ENCODE measurements around the gene TMEM255A. TPM values are rescaled to one million over a fixed set of nuclear protein-coding genes. Genes with fewer than 3 reads are reported as not detected.

The TMEM255A gene
- total and polyA plus RNA-seq, 2 donors (not counting 1 experiment from before 2014, with no cell fraction given), result under 0.01 to 0.93 TPM

DNA sequence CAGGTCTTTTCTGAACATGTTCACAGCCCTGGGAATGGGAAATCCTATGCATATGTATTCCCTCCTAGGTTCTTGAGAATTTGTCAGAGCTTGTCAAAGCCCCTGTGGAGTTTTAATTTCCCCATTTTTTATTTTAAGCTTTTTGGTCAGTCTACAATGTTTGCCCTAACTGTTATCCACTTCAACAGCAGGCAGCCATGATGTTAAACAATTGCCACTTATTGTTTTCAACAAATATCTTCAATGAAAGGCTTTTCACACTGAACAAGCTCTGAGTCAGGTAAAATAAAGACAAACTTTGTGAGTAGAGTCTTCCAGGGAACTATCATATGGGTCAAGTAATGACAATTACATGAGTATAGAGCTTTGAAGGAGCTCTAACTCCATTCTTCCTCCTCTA lies 25.6 kb upstream of the TMEM255A start:
- Histone ChIP-seq H3K4me2 (ENCODE audit: extremely low read depth, insufficient read depth, low read length) (no peak overlapping the region), H3K79me2 (ENCODE audit: control insufficient read depth, insufficient read depth, low read length) (no peaks in the 10 kb centered on the region), H3K27me3 (ENCODE audit: control insufficient read depth, insufficient read depth, low read length) (no peaks in the 10 kb centered on the region), H4K20me1 (ENCODE audit: control insufficient read depth, extremely low read depth, insufficient read depth, low read length) (no peaks in the 10 kb centered on the region), H3K36me3 (ENCODE audit: control insufficient read depth, insufficient read depth, low read length) (no peaks in the 10 kb centered on the region), H3K4me1 (ENCODE audit: control insufficient read depth, extremely low read depth, insufficient read depth, low read length) (no peaks in the 10 kb centered on the region), H2AFZ (ENCODE audit: low read length) (no peak overlapping the region), H3K9ac (ENCODE audit: insufficient read depth, low read length) (no peak overlapping the region), H3K9me3 (ENCODE audit: control insufficient read depth, insufficient read depth, low read depth, low read length) (no peaks in the 10 kb centered on the region), H3K27ac (ENCODE audit: insufficient read depth, low read length) (no peak overlapping the region), H3K4me3 (replicated peaks in 1 of 4; ENCODE audit: control extremely low read depth in 1 of 4, insufficient read depth in 1 of 4, low read depth in 3 of 4, low read length in 4 of 4) (no peak overlapping the region)
- DNase-seq (ENCODE audit: low read depth in 2 of 2), result no peak
- no peak for TF ChIP-seq EZH2 (IDR thresholded peaks at IDR 0.05; ENCODE audit: low read length, missing control alignments)
- TF ChIP-seq, protein P1, sequence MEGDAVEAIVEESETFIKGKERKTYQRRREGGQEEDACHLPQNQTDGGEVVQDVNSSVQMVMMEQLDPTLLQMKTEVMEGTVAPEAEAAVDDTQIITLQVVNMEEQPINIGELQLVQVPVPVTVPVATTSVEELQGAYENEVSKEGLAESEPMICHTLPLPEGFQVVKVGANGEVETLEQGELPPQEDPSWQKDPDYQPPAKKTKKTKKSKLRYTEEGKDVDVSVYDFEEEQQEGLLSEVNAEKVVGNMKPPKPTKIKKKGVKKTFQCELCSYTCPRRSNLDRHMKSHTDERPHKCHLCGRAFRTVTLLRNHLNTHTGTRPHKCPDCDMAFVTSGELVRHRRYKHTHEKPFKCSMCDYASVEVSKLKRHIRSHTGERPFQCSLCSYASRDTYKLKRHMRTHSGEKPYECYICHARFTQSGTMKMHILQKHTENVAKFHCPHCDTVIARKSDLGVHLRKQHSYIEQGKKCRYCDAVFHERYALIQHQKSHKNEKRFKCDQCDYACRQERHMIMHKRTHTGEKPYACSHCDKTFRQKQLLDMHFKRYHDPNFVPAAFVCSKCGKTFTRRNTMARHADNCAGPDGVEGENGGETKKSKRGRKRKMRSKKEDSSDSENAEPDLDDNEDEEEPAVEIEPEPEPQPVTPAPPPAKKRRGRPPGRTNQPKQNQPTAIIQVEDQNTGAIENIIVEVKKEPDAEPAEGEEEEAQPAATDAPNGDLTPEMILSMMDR (conservative IDR thresholded peaks at IDR 0.05 in 1 of 2, IDR thresholded peaks at IDR 0.05 in 1 of 2; ENCODE audit: low read depth in 1 of 2, low read length in 2 of 2), result no peak

DNA sequence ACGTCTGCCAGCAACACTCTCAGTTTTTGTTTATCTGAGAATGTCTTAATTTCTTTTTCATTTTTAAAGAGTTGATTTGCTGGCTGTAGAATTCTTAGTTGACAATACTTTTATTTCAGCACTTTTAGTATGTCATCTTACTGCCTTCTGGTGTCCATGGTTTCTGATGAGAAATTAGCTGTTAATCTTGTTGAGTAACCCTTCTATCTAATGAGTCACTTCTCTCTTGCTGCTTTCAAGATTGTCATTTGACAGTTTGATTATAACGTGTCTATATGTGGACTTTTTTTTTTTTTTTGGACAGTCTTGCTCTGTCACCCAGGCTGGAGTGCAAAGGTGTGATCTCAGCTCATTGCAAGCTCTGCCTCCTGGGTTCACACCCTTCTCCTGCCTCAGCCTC lies 24.0 kb upstream of the TMEM255A start:
- H3K27me3 ChIP-seq (ENCODE audit: control insufficient read depth, insufficient read depth, low read length), result no peaks in the 10 kb centered on the region
- no peak overlapping the region for H2AFZ ChIP-seq (ENCODE audit: low read length)
- no peak overlapping the region for H3K4me2 ChIP-seq (ENCODE audit: extremely low read depth, insufficient read depth, low read length)
- no peaks in the 10 kb centered on the region for H4K20me1 ChIP-seq (ENCODE audit: control insufficient read depth, extremely low read depth, insufficient read depth, low read length)
- no peaks in the 10 kb centered on the region for H3K36me3 ChIP-seq (ENCODE audit: control insufficient read depth, insufficient read depth, low read length)
- no peak overlapping the region for H3K9ac ChIP-seq (ENCODE audit: insufficient read depth, low read length)
- no peaks in the 10 kb centered on the region for H3K79me2 ChIP-seq (ENCODE audit: control insufficient read depth, insufficient read depth, low read length)
- H3K4me3 ChIP-seq (replicated peaks in 1 of 4; ENCODE audit: control extremely low read depth in 1 of 4, insufficient read depth in 1 of 4, low read depth in 3 of 4, low read length in 4 of 4), result no peak overlapping the region
- DNase-seq (ENCODE audit: low read depth in 2 of 2), result no peak
- H3K9me3 ChIP-seq (ENCODE audit: control insufficient read depth, insufficient read depth, low read depth, low read length), result no peaks in the 10 kb centered on the region
- no peak overlapping the region for H3K27ac ChIP-seq (ENCODE audit: insufficient read depth, low read length)
- TF ChIP-seq EZH2 (IDR thresholded peaks at IDR 0.05; ENCODE audit: low read length, missing control alignments), result no peak
- TF ChIP-seq, protein P1 (conservative IDR thresholded peaks at IDR 0.05 in 1 of 2, IDR thresholded peaks at IDR 0.05 in 1 of 2; ENCODE audit: low read depth in 1 of 2, low read length in 2 of 2), result no peak
- H3K4me1 ChIP-seq (ENCODE audit: control insufficient read depth, extremely low read depth, insufficient read depth, low read length), result no peaks in the 10 kb centered on the region

DNA sequence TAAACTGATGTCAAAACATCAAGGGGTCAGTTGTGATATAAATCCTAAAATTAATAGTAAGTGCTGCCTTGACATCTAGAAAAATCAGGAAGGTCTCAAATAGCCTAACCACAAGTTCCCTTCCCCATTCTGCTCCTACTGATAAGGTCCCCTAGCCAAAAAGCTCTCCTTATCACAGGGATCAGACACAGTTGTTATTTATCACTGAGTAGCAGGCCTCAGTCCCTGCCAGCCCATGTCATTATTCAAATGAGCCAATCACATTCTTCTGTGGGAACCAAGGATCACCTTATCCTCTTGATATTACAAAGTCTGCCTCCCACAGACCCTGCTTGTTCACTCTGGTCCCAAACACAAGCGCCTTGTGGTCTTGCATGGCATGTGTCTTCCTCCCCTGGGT lies 23.3 kb upstream of the TMEM255A start:
- no peak overlapping the region for H3K27ac ChIP-seq (ENCODE audit: insufficient read depth, low read length)
- H3K9ac ChIP-seq (ENCODE audit: insufficient read depth, low read length), result no peak overlapping the region
- no peaks in the 10 kb centered on the region for H3K79me2 ChIP-seq (ENCODE audit: control insufficient read depth, insufficient read depth, low read length)
- H3K27me3 ChIP-seq (ENCODE audit: control insufficient read depth, insufficient read depth, low read length), result no peaks in the 10 kb centered on the region
- TF ChIP-seq, protein P1 (conservative IDR thresholded peaks at IDR 0.05 in 1 of 2, IDR thresholded peaks at IDR 0.05 in 1 of 2; ENCODE audit: low read depth in 1 of 2, low read length in 2 of 2), result no peak
- no peak for TF ChIP-seq EZH2 (IDR thresholded peaks at IDR 0.05; ENCODE audit: low read length, missing control alignments)
- H3K4me1 ChIP-seq (ENCODE audit: control insufficient read depth, extremely low read depth, insufficient read depth, low read length), result no peaks in the 10 kb centered on the region
- H4K20me1 ChIP-seq (ENCODE audit: control insufficient read depth, extremely low read depth, insufficient read depth, low read length), result no peaks in the 10 kb centered on the region
- no peak overlapping the region for H3K4me3 ChIP-seq (replicated peaks in 1 of 4; ENCODE audit: control extremely low read depth in 1 of 4, insufficient read depth in 1 of 4, low read depth in 3 of 4, low read length in 4 of 4)
- H3K36me3 ChIP-seq (ENCODE audit: control insufficient read depth, insufficient read depth, low read length), result no peaks in the 10 kb centered on the region
- no peaks in the 10 kb centered on the region for H3K9me3 ChIP-seq (ENCODE audit: control insufficient read depth, insufficient read depth, low read depth, low read length)
- H3K4me2 ChIP-seq (ENCODE audit: extremely low read depth, insufficient read depth, low read length), result no peak overlapping the region
- H2AFZ ChIP-seq (ENCODE audit: low read length), result no peak overlapping the region
- DNase-seq (ENCODE audit: low read depth in 2 of 2), result no peak

Measured in fibroblast of lung (primary cell).